ENCODE measurements around the gene ZNF606.

ZNF606 gene

GRCh38 chr19:57947419-57948134, 55.0 kb downstream of the ZNF606 start, which contains the start of gene ZNF256:
TSS of gene ZNF256 (minus strand) at chr19:57947706. CDS start at chr19:57947474, 232 bp downstream.
- DNase-seq = peak; percentile 91 to 99 (median 96)
- intact Hi-C loops (cut with DNase I) = loop anchor here (10.0 kb wide), 1 partner anchor 207 kb away; the partner anchor contains the start of gene ZNF329

GRCh38 chr19:57947088-57947418, 55.6 kb downstream of the ZNF606 start:
- intact Hi-C loops (cut with DNase I) = loop anchor here (10.0 kb wide), 1 partner anchor 208 kb away; the partner anchor contains the start of gene ZNF329
- DNase-seq = peak in 4 of 42 donors; percentile 1 to 9 (median 4)

- intact Hi-C loops (cut with DNase I) = loop anchor here (10.0 kb wide), 1 partner anchor 208 kb away; the partner anchor contains the start of gene ZNF329
- DNase-seq = no peak
Observed at GRCh38 chr19:57946316-57946715, 56.3 kb downstream of the ZNF606 start.

- intact Hi-C loops (cut with DNase I) = loop anchor here (10.0 kb wide), 1 partner anchor 213 kb away; the partner anchor contains the start of gene ZNF329
- DNase-seq = no peak
Observed at GRCh38 chr19:57941593-57941992, 61.0 kb downstream of the ZNF606 start.

- intact Hi-C loops (cut with DNase I) = no loop called here
- DNase-seq = peak in 13 of 42 donors; percentile 5 to 60 (median 15)
Observed at GRCh38 chr19:57935731-57936130, 66.9 kb downstream of the ZNF606 start.

GRCh38 chr19:57934820-57935665, 67.6 kb downstream of the ZNF606 start, which contains the start of gene ZNF418:
TSS of gene ZNF418 (minus strand) at chr19:57935402. CDS start at chr19:57933822, 1,580 bp downstream.
- DNase-seq = peak; percentile 58 to 94 (median 84)
- intact Hi-C loops (cut with DNase I) = no loop called here

- DNase-seq = no peak
- intact Hi-C loops (cut with DNase I) = no loop called here
Observed at GRCh38 chr19:57927587-57927986, 75.0 kb downstream of the ZNF606 start.
